Activated naive CD4-positive, alpha-beta T cell treated with anti-CD3 and anti-CD28 coated beads, Interleukin-2, amount 50 U/mL, for 24 hours (primary cell): ENCODE results near the gene TMEM202.
"Not testable (repeated sequence)": the region's sequence is repeated elsewhere in the genome, so short reads cannot be mapped to it uniquely, and the experiment has no call there.

Experiments used
- H3K27ac Mint-ChIP-seq: one replicate; pipeline ENCODE4 v1.8.0; 2021; ENCODE audit warnings: mild to moderate bottlenecking, mixed read lengths
- H3K27me3 Mint-ChIP-seq: one replicate; pipeline ENCODE4 v1.8.0; 2021; ENCODE audit warnings: mixed read lengths
- H3K36me3 Mint-ChIP-seq: one replicate; pipeline ENCODE4 v1.8.0; 2021; ENCODE audit warnings: mixed read lengths
- H3K4me1 Mint-ChIP-seq: one replicate; pipeline ENCODE4 v1.8.0; 2021; ENCODE audit warnings: mixed read lengths
- H3K4me3 Mint-ChIP-seq: one replicate; pipeline ENCODE4 v1.8.0; 2021; ENCODE audit warnings: mild to moderate bottlenecking, mixed read lengths
- H3K9me3 Mint-ChIP-seq: one replicate; pipeline ENCODE4 v1.8.0; 2021; ENCODE audit warnings: mixed read lengths

The TMEM202 gene

DNA sequence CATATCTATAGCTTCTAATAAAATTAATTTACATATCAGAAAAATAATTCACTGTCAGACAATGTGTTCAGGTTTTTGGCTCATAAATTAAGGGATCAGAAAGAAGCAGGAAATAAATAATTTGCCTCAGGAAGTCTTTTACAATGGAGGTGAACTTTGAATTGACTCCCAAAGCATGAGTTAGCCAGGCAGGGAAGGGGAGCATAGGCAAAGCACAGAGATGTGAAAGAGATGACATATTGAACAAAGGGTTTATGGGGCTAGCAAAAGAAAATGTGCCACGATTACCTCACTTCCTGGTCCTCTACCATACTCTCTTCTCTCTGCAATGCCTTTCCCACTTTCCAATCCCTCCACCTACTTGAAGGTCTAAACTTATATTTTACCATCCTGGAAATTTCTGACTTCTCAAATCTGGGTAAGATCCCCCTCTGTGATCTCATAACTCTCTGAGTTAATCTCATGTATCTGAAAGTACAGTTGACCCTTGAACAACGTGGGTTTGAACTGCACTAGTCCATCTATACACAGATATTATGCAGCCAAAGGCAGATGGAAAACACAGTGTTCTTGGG is 18.2 kb upstream of the TMEM202 start:
- Mint-ChIP-seq H3K4me3 (no peak overlapping the region), H3K27me3 (peaks cover 1% of the 10 kb centered on the region), H3K4me1 (peaks cover 32% of the 10 kb centered on the region), H3K27ac (no peak overlapping the region), H3K36me3 (no peaks in the 10 kb centered on the region), H3K9me3 (no peaks in the 10 kb centered on the region)

GRCh38 chr15:72380743-72381142 is 17.4 kb upstream of the TMEM202 start:
- Mint-ChIP-seq H3K9me3 (no peaks in the 10 kb centered on the region), H3K4me3 (no peak overlapping the region), H3K27ac (no peak overlapping the region), H3K36me3 (no peaks in the 10 kb centered on the region), H3K27me3 (peaks cover 1% of the 10 kb centered on the region), H3K4me1 (peaks cover 27% of the 10 kb centered on the region)

DNA sequence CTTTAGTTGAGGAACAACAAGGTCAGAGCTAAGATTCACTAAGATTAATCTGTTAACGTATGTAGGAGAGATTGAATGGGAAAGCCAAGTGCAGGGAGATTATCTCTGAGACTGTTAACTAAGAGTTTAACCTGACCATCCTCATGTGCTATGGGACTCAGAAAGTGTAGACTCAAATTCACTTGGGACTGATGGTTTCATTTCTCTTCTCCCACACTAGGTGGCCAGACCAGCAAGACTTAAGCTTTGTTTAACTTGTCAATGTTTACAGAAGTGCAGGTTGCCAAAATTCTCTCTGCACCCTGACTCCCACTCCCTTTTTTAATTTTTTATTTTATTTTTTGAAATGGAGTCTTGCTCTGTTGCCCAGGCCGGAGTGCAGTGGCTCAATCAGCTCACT is 16.0 kb upstream of the TMEM202 start:
- Mint-ChIP-seq H3K27me3 (peaks cover 1% of the 10 kb centered on the region), H3K4me1 (peaks cover 16% of the 10 kb centered on the region), H3K27ac (no peak overlapping the region), H3K9me3 (no peaks in the 10 kb centered on the region), H3K36me3 (no peaks in the 10 kb centered on the region), H3K4me3 (no peak overlapping the region)

GRCh38 chr15:72387741-72388140 is 10.4 kb upstream of the TMEM202 start:
- H3K27ac Mint-ChIP-seq = no peak overlapping the region
- H3K4me1 Mint-ChIP-seq = no peaks in the 10 kb centered on the region
- H3K9me3 Mint-ChIP-seq = no peaks in the 10 kb centered on the region
- peaks cover 1% of the 10 kb centered on the region for H3K27me3 Mint-ChIP-seq
- no peak overlapping the region for H3K4me3 Mint-ChIP-seq
- no peaks in the 10 kb centered on the region for H3K36me3 Mint-ChIP-seq

DNA sequence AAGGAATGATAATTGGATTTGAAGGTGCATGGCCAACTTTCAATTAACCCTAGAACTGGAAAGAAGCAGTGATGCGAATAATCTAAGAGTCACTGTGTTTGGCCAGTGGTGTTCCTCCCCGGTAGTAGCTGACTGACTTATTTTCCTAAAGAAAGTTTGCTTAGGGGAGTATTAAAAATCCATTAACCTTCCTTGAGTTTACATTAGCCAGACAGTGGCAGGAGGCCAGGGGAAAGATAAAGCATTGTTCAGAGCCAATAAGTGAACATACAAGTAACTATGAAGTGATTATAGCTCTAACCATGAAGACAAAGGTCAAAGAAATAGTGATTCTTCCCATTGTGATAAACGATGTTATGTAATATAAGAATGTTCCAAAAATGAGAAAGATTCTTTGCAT is 8.9 kb upstream of the TMEM202 start:
- Mint-ChIP-seq H3K27ac (no peak overlapping the region), H3K9me3 (no peaks in the 10 kb centered on the region), H3K27me3 (no peaks in the 10 kb centered on the region), H3K4me1 (no peaks in the 10 kb centered on the region), H3K36me3 (no peaks in the 10 kb centered on the region), H3K4me3 (no peak overlapping the region)

- H3K4me3 Mint-ChIP-seq, H3K27ac Mint-ChIP-seq, H3K9me3 Mint-ChIP-seq, H3K27me3 Mint-ChIP-seq, H3K4me1 Mint-ChIP-seq, H3K36me3 Mint-ChIP-seq: not testable (repeated sequence)
These were observed 1.8 kb upstream of the TMEM202 start for GRCh38 chr15:72396331-72396730.

GRCh38 chr15:72398648-72399047 is 543 bp downstream of the TMEM202 start:
- Mint-ChIP-seq H3K4me3 (no peak overlapping the region), H3K36me3 (no peaks in the 10 kb centered on the region), H3K9me3 (no peaks in the 10 kb centered on the region), H3K27me3 (no peaks in the 10 kb centered on the region), H3K27ac (no peak overlapping the region), H3K4me1 (no peaks in the 10 kb centered on the region)

DNA sequence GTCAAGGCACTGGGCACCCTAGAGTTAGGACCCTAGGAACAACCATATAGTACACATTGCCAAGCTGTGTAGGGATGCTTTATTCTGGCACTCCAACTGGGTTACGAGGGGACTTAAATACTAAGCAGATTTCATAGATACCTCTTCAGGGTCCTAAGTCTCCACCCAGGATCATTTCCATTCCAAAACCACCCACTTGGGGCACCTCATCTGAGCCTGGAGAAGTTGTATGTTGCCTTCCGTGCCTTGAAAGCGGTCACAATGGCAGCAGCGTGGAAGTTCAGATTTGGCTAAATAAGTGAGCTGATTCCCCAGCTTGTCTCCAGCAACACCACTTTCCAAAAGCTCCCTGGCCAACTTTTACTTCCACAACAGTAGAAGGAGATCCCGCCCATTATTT is 4.6 kb downstream of the TMEM202 start:
- no peak overlapping the region for H3K4me3 Mint-ChIP-seq
- peaks cover 7% of the 10 kb centered on the region for H3K27me3 Mint-ChIP-seq
- no peak overlapping the region for H3K27ac Mint-ChIP-seq
- H3K36me3 Mint-ChIP-seq = no peaks in the 10 kb centered on the region
- H3K9me3 Mint-ChIP-seq = no peaks in the 10 kb centered on the region
- no peaks in the 10 kb centered on the region for H3K4me1 Mint-ChIP-seq

DNA sequence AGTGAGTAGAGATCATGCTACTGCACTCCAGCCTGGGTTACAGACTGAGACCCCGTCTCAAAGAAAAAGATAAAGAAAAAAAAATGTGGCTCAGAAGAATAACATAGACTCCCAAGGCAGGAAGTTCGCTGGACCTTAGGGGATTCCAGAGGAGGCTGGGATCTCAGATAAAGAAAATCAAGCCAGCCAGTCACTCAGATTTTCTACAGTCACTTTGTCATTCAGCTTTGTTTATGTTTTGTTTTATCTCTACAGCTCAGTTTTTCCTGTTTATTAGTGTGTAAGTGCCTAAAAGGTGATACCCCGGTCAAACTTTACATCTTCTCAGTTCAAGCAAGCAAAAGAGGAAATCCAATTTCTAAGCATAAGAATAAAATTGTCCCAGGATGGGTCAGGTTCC is 6.3 kb downstream of the TMEM202 start:
- Mint-ChIP-seq H3K36me3 (no peaks in the 10 kb centered on the region), H3K9me3 (no peaks in the 10 kb centered on the region), H3K27ac (no peak overlapping the region), H3K4me3 (no peak overlapping the region), H3K27me3 (peaks cover 8% of the 10 kb centered on the region), H3K4me1 (no peaks in the 10 kb centered on the region)

GRCh38 chr15:72404841-72405240 is 6.7 kb downstream of the TMEM202 start:
- Mint-ChIP-seq H3K4me3 (no peak overlapping the region), H3K27ac (no peak overlapping the region), H3K4me1 (no peaks in the 10 kb centered on the region), H3K36me3 (peaks cover 1% of the 10 kb centered on the region), H3K27me3 (peaks cover 10% of the 10 kb centered on the region), H3K9me3 (no peaks in the 10 kb centered on the region)

GRCh38 chr15:72406936-72407335 is 8.8 kb downstream of the TMEM202 start:
- H3K9me3 Mint-ChIP-seq = no peaks in the 10 kb centered on the region
- peaks cover 10% of the 10 kb centered on the region for H3K27me3 Mint-ChIP-seq
- no peaks in the 10 kb centered on the region for H3K4me1 Mint-ChIP-seq
- peaks cover 2% of the 10 kb centered on the region for H3K36me3 Mint-ChIP-seq
- no peak overlapping the region for H3K4me3 Mint-ChIP-seq
- no peak overlapping the region for H3K27ac Mint-ChIP-seq

GRCh38 chr15:72411111-72411510 is 13.0 kb downstream of the TMEM202 start:
- Mint-ChIP-seq H3K36me3 (peaks cover 4% of the 10 kb centered on the region), H3K27ac (no peak overlapping the region), H3K4me3 (no peak overlapping the region), H3K4me1 (no peaks in the 10 kb centered on the region), H3K9me3 (no peaks in the 10 kb centered on the region), H3K27me3 (peaks cover 6% of the 10 kb centered on the region)

DNA sequence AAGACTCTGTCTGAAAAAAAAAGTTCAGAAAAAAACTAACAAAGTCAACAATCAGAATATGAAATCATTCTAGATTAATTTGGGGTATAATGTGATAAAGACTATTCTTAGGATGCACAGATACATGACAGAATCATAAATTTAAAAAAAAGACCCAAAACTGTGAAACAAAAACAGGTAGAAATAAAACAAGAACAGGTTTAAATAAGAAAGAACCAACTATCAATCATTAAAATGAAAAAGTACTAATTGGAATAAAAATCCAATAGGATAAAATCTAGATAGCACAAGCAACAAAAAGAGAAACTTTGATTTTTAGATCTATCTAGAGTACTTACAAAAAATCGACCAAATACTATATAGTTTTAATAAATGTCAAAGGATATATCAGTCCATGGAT is 13.4 kb downstream of the TMEM202 start:
- Mint-ChIP-seq H3K4me1 (no peaks in the 10 kb centered on the region), H3K27ac (no peak overlapping the region), H3K4me3 (no peak overlapping the region), H3K36me3 (peaks cover 4% of the 10 kb centered on the region), H3K27me3 (peaks cover 6% of the 10 kb centered on the region), H3K9me3 (no peaks in the 10 kb centered on the region)

DNA sequence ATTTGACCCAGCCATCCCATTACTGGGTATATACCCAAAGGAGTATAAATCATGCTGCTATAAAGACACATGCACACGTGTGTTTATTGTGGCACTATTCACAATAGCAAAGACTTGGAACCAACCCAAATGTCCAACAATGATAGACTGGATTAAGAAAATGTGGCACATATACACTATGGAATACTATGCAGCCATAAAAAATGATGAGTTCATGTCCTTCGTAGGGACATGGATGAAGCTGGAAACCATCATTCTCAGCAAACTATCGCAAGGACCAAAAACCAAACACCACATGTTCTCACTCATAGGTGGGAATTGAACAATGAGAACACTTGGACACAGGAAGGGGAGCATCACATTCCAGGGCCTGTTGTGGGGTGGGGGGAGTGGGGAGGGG is 15.2 kb downstream of the TMEM202 start:
- H3K9me3 Mint-ChIP-seq, H3K27ac Mint-ChIP-seq, H3K36me3 Mint-ChIP-seq, H3K27me3 Mint-ChIP-seq, H3K4me1 Mint-ChIP-seq, H3K4me3 Mint-ChIP-seq: not testable (repeated sequence)

DNA sequence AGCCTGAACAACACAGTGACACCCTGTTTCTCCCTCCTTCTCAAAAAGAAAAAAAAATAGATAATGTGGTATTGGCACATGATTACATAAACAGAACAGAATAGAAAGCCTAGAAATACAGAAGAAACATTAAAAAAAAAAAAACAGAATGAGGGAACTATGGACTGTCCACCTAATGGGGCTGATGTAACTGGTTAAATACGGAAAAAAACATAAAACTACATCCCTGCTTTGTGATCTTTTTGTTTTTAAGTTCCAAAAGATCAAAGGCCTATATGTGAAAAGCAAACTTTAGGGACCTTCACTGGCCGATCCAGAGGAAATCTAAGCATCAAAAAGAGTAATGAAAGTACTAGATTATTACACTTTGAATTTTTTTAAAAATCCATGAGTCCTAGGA is 17.2 kb downstream of the TMEM202 start:
- Mint-ChIP-seq H3K4me1 (no peaks in the 10 kb centered on the region), H3K4me3 (no peak overlapping the region), H3K9me3 (no peaks in the 10 kb centered on the region), H3K27ac (no peak overlapping the region), H3K27me3 (peaks cover 2% of the 10 kb centered on the region), H3K36me3 (peaks cover 3% of the 10 kb centered on the region)

GRCh38 chr15:72419768-72420167 is 21.7 kb downstream of the TMEM202 start:
- H3K36me3 Mint-ChIP-seq, H3K4me1 Mint-ChIP-seq, H3K9me3 Mint-ChIP-seq, H3K27ac Mint-ChIP-seq, H3K4me3 Mint-ChIP-seq, H3K27me3 Mint-ChIP-seq: not testable (repeated sequence)

DNA sequence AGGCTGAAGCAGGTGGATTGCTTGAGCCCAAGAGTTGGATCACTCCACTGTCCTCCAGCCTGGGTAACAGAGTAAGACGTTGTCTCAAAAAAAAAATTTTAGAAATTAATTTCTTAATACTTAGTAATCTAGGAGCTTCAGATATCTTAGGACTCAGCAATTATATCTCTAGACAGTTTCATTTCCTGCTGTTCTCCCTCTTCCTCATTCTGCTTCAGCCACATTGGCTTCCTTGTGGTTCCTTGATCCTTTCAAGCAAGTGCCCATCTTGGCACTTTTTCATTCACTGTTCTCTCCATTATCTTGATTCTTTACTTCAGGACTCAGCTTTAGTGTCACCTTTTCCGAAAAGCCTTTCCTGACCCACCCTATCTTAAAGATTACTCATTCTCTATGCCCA is 22.5 kb downstream of the TMEM202 start:
- no peaks in the 10 kb centered on the region for H3K4me1 Mint-ChIP-seq

More for the DNA sequence above, 22.5 kb downstream of the TMEM202 start:
- Mint-ChIP-seq H3K9me3 (peaks cover 5% of the 10 kb centered on the region), H3K27me3 (no peaks in the 10 kb centered on the region), H3K36me3 (no peaks in the 10 kb centered on the region), H3K27ac (no peak overlapping the region), H3K4me3 (no peak overlapping the region)
